Mucosa of descending colon (tissue), 3 donors: ENCODE data around the gene CRIP3. TPM values are rescaled to one million over a fixed set of nuclear protein-coding genes. Genes with fewer than 3 reads are reported as not detected.

Experiments used
- ATAC-seq: fragments of 200-7000 bp; cut with Tn5 transposase; one replicate; pipeline ENCODE4 v1.9.1; 2020; ENCODE audit warnings: mild to moderate bottlenecking, moderate library complexity
- DNase-seq, 3 donors: peaks; one replicate each; pipeline ENCODE4 v3.0.0-alpha.2; 2020
- H3K36me3 ChIP-seq: fragments of 200-600 bp; one replicate; pipeline ENCODE4 v1.8.0; 2021; ENCODE audit warnings: low read depth, mild to moderate bottlenecking
- H3K4me1 ChIP-seq: fragments of 200-600 bp; one replicate; pipeline ENCODE4 v1.8.0; 2021; ENCODE audit warnings: low read depth, mild to moderate bottlenecking
- H3K4me3 ChIP-seq: fragments of 200-600 bp; one replicate; pipeline ENCODE4 v1.8.0; 2021; ENCODE audit warnings: mild to moderate bottlenecking
- H3K9me3 ChIP-seq: fragments of 200-600 bp; one replicate; pipeline ENCODE4 v1.8.0; 2021; ENCODE audit warnings: mild to moderate bottlenecking
- CTCF ChIP-seq: fragments of 200-600 bp; IDR thresholded peaks from one replicate; pipeline ENCODE4 v1.8.0; 2022; ENCODE audit warnings: antibody characterized with exemption, mild to moderate bottlenecking
- intact Hi-C, 2 donors: fragments of 100-400 bp; cut with DNase I in 1 of 2; cut with micrococcal nuclease in 1 of 2; formaldehyde crosslinking; loops; one replicate each; pipeline versions ENCODE4 v1.11.0 to v1.11.1; 2022; cut with DNase I, micrococcal nuclease
- total RNA-seq, 3 donors: library from RNA; stranded (reverse); fragmentation: NEBNext Ultra II Directional in 2 of 3; extraction: Animal tissue kit (Norgen Biotek cat#: 25700) in 2 of 3; gene quantifications; one replicate each; pipeline versions ENCODE4 v1.2.1 to v1.2.4, GENCODE V29; 2021 to 2023
- donor health status: DM: no; HTN: no; CAD: no; lungs with moderate emphysema.
- donor health status: DM: no; HTN: no; CAD: no.
- donor health status: DM: no; HTN: yes; CAD: no.

CRIP3 gene
- total RNA-seq, 3 donors from 2014 or later: 0.77 to 1.8 (median 1.3) TPM

GRCh38 chr6:43301081-43301870, 7.3 kb downstream of the CRIP3 start:
- Histone ChIP-seq H3K4me1 (no peaks in the 10 kb centered on the region), H3K36me3 (no peaks in the 10 kb centered on the region), H3K9me3 (no peaks in the 10 kb centered on the region), H3K4me3 (no peak overlapping the region)
- intact Hi-C loops: no loop called here
- no peak for DNase-seq
- TF ChIP-seq CTCF: no peak
- ATAC-seq: no peak

GRCh38 chr6:43299338-43300293, 9.0 kb downstream of the CRIP3 start:
- ATAC-seq (no peak), DNase-seq (no peak)
- no peaks in the 10 kb centered on the region for H3K9me3 ChIP-seq
- no peak overlapping the region for H3K4me3 ChIP-seq
- no peak for TF ChIP-seq CTCF
- H3K36me3 ChIP-seq: no peaks in the 10 kb centered on the region
- no peaks in the 10 kb centered on the region for H3K4me1 ChIP-seq
- intact Hi-C loops: no loop called here

GRCh38 chr6:43298565-43299337, 9.9 kb downstream of the CRIP3 start:
- TF ChIP-seq CTCF: no peak
- Histone ChIP-seq H3K4me3 (no peak overlapping the region), H3K36me3 (no peaks in the 10 kb centered on the region), H3K4me1 (no peaks in the 10 kb centered on the region), H3K9me3 (no peaks in the 10 kb centered on the region)
- intact Hi-C loops: no loop called here
- DNase-seq (no peak), ATAC-seq (no peak)

- no peaks in the 10 kb centered on the region for H3K9me3 ChIP-seq
- intact Hi-C loops: no loop called here
- no peaks in the 10 kb centered on the region for H3K4me1 ChIP-seq
- H3K36me3 ChIP-seq: no peaks in the 10 kb centered on the region
- TF ChIP-seq CTCF: no peak
- ATAC-seq (peak; percentile 25), DNase-seq (no peak)
- no peak within 1 kb of the TSS for H3K4me3 ChIP-seq
Observed at GRCh38 chr6:43297644-43298564, 10.7 kb downstream of the CRIP3 start, which contains the start of gene SLC22A7. Gene SLC22A7 (plus strand): TSS chr6:43298260. CDS start chr6:43298359, 99 bp downstream.
